K562 (cell line): ENCODE data around the gene IQGAP3. TPM values are rescaled to one million over a fixed set of nuclear protein-coding genes. Genes with fewer than 3 reads are reported as not detected.

Experiments used
- BCLAF1 ChIP-seq, 2 experiments: fragments of 450-650 bp in 1 of 2; IDR thresholded peaks; 2 replicates each; pipeline ENCODE4 v1.6.1; 2011 to 2017; ENCODE audit warnings: low read depth in 2 of 2, antibody characterized with exemption in 1 of 2, borderline replicate concordance in 1 of 2, low read length in 1 of 2, mild to moderate bottlenecking in 1 of 2, mixed read lengths in 1 of 2; ENCODE audit not compliant: control insufficient read depth in 1 of 2
- CBFA2T3 ChIP-seq: fragments of 450-650 bp; IDR thresholded peaks from 2 replicates; pipeline ENCODE4 v1.6.1; 2017
- CXXC5 ChIP-seq: fragments of 250-450 bp; sonication (Bioruptor Pico); IDR thresholded peaks from 2 replicates; pipeline ENCODE4 v1.8.0; 2022; ENCODE audit warnings: inconsistent platforms, mild to moderate bottlenecking, moderate library complexity
- E4F1 ChIP-seq: fragments of 250-450 bp; sonication (Bioruptor Pico); IDR thresholded peaks from 2 replicates; pipeline ENCODE4 v1.5.0; 2021; ENCODE audit warnings: mild to moderate bottlenecking, borderline replicate concordance
- EGR1 ChIP-seq: fragments of 450-650 bp; conservative IDR thresholded peaks from 2 replicates; pipeline ENCODE4 v1.6.1; 2017; ENCODE audit warnings: mild to moderate bottlenecking
- GABPA ChIP-seq: fragments of 200-800 bp; sonication (Bioruptor generic); conservative IDR thresholded peaks from 2 replicates; pipeline ENCODE4 v1.6.1; 2016; ENCODE audit warnings: low read depth, missing genetic modification characterization, missing compliant biosample characterization
- GTF2B ChIP-seq: IDR thresholded peaks from 2 replicates; pipeline ENCODE4 v1.6.1; 2011; ENCODE audit not compliant: insufficient read length; ENCODE audit errors: extremely low read depth
- HEY1 ChIP-seq: fragments of 250-450 bp; sonication (Bioruptor Pico); IDR thresholded peaks from 2 replicates; pipeline ENCODE4 v1.5.0; 2020; ENCODE audit warnings: mild to moderate bottlenecking, moderate library complexity, borderline replicate concordance
- IRF9 ChIP-seq: fragments of 450-650 bp; IDR thresholded peaks from 2 replicates; pipeline ENCODE4 v1.6.1; 2016; ENCODE audit warnings: missing biosample characterization, missing genetic modification characterization
- MCM2 ChIP-seq: fragments of 450-650 bp; IDR thresholded peaks from 2 replicates; pipeline ENCODE4 v1.6.1; 2017; ENCODE audit warnings: low read depth, mild to moderate bottlenecking
- POLR2B ChIP-seq: fragments of 450-650 bp; IDR thresholded peaks from 2 replicates; pipeline ENCODE4 v1.6.1; 2018; ENCODE audit warnings: low read depth; ENCODE audit not compliant: partially characterized antibody
- POU5F1 ChIP-seq: fragments of 150-350 bp; IDR thresholded peaks from 2 replicates; pipeline ENCODE4 v1.6.1; 2014; ENCODE audit warnings: borderline replicate concordance, low read length, low read depth, mild to moderate bottlenecking; ENCODE audit not compliant: partially characterized antibody
- ZNF23 ChIP-seq: fragments of 250-450 bp; sonication (Bioruptor Pico); IDR thresholded peaks from 2 replicates; pipeline ENCODE4 v1.4.0; 2020; ENCODE audit warnings: mild to moderate bottlenecking
- ZNF280A ChIP-seq: fragments of 450-650 bp; IDR thresholded peaks from 2 replicates; pipeline ENCODE4 v1.6.1; 2018; ENCODE audit warnings: mild to moderate bottlenecking, low read depth; ENCODE audit not compliant: partially characterized antibody
- ZNF717 ChIP-seq: fragments of 250-450 bp; sonication (Bioruptor Pico); IDR thresholded peaks from 2 replicates; pipeline ENCODE4 v1.5.0; 2021
- polyA plus RNA-seq, 8 experiments: library from polyadenylated mRNA; depleted of rRNA in 4 of 8; stranded (reverse) in 5 of 8; unstranded in 3 of 8; fragments of >200 nt; fragmentation: Nextera tagmentation in 2 of 8; fragmentation: Illumina TruSeq in 1 of 8; extraction: Ambion mirVana in 2 of 8; extraction: Trizol in 1 of 8; gene quantifications; 2 replicates each; pipeline versions ENCODE4 v1.2.1 to v1.2.3, GENCODE V29; 2011 to 2014; ENCODE audit warnings: inconsistent platforms in 1 of 8, missing spikeins in 1 of 8
- total RNA-seq, 7 experiments: library from RNA; depleted of rRNA in 6 of 7; stranded (reverse); fragments of >200 nt in 6 of 7; fragmentation: Illumina TruSeq in 2 of 7; extraction: Trizol in 2 of 7; gene quantifications; 2 replicates each; pipeline versions ENCODE4 v1.2.1 to v1.2.3, GENCODE V29; 2011 to 2021; ENCODE audit warnings: low replicate concordance in 1 of 7

The IQGAP3 gene
- total and polyA plus RNA-seq, 9 of the 15 experiments (the other 6 are each of a cell fraction or from before 2014, with no cell fraction given), result 1.4 to 16.6 (median 11.9) TPM

- TF ChIP-seq ZNF280A, result no peak
- TF ChIP-seq ZNF717 (CRISPR knock-in tag), result no peak
- no peak for TF ChIP-seq GTF2B
- TF ChIP-seq EGR1, result no peak
- peak; percentile 51 for TF ChIP-seq POLR2B
- no peak for TF ChIP-seq POU5F1
- TF ChIP-seq IRF9 (tag), result no peak
- TF ChIP-seq GABPA (tag), result peak; percentile 95
- no peak for TF ChIP-seq HEY1 (CRISPR knock-in tag)
- no peak for TF ChIP-seq CBFA2T3
- peak; percentile 56 for TF ChIP-seq CXXC5
- no peak for TF ChIP-seq ZNF23 (CRISPR knock-in tag)
- no peak for TF ChIP-seq E4F1 (CRISPR knock-in tag)
- no peak for TF ChIP-seq MCM2
- no peak for TF ChIP-seq BCLAF1 (IDR thresholded peaks at IDR 0.05; ENCODE audit: borderline replicate concordance in 1 of 2, control insufficient read depth in 1 of 2, low read depth in 2 of 2, low read length in 1 of 2)
These were observed 28.9 kb upstream of the IQGAP3 start, which contains the start of gene GPATCH4 (continued) for GRCh38 chr1:156601122-156601830.
